Suprapubic skin (tissue), 3 donors: ENCODE data around the gene CENPH.
"Not testable (repeated sequence)": the region's sequence is repeated elsewhere in the genome, so short reads cannot be mapped to it uniquely, and the experiment has no call there.

Experiments used
- CTCF ChIP-seq, 2 donors: fragments of 200-600 bp in 1 of 2; fragments of 450-650 bp in 1 of 2; sonication (generic) in 1 of 2; IDR thresholded peaks; one replicate each; pipeline ENCODE4 v1.5.1; 2016 to 2019; ENCODE audit warnings: antibody characterized with exemption in 2 of 2, mild to moderate bottlenecking in 1 of 2, moderate library complexity in 1 of 2
- EP300 ChIP-seq: sonication (generic); formaldehyde crosslinking; IDR thresholded peaks from one replicate; pipeline ENCODE4 v1.6.1; 2017; ENCODE audit warnings: antibody characterized with exemption
- POLR2A ChIP-seq, 2 donors: fragments of 450-650 bp; IDR thresholded peaks; one replicate each; pipeline ENCODE4 v1.6.1; 2017; ENCODE audit warnings: antibody characterized with exemption in 2 of 2, mild to moderate bottlenecking in 2 of 2, moderate library complexity in 2 of 2

GRCh38 chr5:69140239-69140638 lies 49.1 kb upstream of the CENPH start:
- not testable (repeated sequence) for TF ChIP-seq CTCF (IDR thresholded peaks at IDR 0.05); POLR2A (IDR thresholded peaks at IDR 0.05); EP300
